Measurements from ENCODE around the gene ADM2.
A peak's percentile ranks its signal among the peaks of the same experiment; 100 is the strongest.
"Not testable (repeated sequence)": the region's sequence is repeated elsewhere in the genome, so short reads cannot be mapped to it uniquely, and the experiment has no call there.

The ADM2 gene

DNA sequence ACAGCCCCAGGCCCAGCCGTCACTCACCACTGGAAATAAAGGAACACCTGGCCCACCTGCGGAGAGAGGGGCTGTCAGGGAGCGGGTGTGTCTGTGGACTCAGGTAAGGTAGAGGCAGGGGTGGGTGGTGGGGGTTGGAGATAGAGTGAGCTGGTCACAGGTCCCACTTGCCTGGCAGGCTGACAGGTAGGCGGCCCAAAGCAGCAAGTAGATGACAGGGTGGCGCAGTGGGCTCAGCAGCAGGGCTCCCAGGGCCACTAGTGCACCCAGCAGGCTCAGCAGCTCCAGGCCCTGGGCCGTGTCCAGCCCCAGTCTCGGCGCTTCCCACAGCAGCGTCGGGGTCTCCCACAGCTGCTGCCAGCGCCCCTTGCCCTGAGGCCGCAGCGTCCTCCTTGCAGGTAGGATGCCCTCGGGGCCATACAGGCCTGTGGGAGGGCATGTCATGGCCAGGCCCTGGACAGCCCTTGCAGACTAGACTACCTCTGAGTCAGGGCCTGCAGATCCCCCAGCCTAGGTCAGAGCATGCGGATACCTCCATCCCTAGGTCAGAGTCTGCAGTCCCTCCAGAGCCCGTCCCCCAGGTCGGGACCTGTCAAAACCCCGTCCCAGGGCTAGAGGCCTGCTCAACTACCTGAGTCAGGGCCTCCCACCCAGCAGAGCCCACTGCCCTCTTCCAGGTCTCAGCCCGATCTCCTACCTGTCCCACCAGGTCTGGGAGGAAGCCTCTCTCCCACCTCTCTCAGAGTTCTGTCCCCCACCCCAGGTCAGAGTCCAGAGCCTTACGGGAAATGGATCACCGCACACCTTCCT, 25.5 kb downstream of the ADM2 start:
- no peak for DNase-seq (ENCODE audit: low spot score)

DNA sequence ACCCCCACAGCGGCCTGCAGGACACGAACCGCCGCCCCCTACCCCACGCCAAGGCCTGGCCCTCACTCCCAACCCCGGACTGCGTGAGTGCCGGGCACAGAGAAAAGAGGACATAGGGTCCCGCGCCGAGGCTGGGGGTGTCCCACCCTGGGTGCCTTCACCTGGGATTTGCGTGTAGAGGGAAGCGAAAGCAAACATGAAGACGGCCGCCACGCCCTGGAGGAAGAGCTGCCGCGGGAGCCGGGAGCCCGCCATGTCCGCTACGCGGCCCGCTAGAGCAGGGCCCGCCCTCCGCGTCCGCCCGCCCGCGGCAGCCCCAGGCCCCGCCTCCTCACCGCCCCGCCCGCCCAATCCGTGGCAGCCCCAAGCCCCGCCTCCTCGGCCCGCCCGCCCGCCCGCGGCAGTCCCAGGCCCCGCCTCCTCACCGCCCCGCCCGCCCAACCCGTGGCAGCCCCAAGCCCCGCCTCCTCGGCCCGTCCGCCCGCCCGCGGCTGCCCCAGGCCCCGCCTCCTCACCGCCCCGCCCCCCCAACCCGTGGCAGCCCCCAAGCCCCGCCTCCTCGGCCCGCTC, 26.2 kb downstream of the ADM2 start, which contains the start of gene LMF2:
TSS of gene LMF2 (minus strand) at position 282 of the 570 bp plus-strand sequence. CDS start at position 255, 27 bp downstream.
- DNase-seq (ENCODE audit: low spot score): no peak

DNA sequence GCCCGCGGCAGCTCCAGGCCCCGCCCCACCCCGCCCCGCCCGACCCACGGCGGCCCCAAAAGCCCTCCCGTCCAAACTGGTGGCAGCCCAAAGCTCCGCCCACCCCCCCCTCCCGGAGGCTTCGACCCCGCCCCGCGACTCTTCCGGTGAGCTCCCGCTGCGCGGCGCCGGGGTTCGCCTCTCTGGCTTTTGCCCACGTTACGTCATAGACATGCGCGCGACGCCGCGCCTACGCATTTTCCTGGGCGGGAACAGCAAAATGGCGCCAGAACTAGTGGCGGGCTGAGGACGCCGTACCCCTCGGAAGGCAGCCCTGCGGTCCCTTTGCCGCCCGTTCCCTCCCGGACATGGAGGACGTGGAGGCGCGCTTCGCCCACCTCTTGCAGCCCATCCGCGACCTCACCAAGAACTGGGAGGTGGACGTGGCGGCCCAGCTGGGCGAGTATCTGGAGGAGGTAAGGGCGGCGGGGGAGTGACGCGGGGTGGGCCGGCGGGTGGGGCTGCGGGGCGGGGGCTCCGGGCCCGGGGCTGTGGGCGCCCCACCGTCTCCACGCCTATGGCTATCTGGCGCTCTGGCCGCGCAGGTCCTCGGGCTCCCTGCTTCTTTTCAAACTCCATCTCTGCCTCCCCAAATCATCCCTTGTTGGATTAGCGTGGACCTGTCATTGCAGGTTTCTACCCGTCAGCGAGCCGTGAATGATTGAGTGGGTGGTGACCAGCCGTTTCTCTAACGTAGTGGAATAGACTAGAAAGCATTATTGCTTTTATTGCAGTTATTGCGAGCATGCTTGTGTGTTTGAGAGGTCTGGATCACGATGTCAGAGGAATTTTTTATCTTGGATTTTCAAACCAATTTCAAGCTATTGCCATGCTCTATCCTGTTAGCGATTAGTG, 26.9 kb downstream of the ADM2 start, which contains the start of gene NCAPH2:
TSS of gene NCAPH2 (plus strand) at position 234 of the 894 bp plus-strand sequence. CDS start at position 348, 114 bp downstream.
- DNase-seq (ENCODE audit: low spot score): peak; percentile 98

DNA sequence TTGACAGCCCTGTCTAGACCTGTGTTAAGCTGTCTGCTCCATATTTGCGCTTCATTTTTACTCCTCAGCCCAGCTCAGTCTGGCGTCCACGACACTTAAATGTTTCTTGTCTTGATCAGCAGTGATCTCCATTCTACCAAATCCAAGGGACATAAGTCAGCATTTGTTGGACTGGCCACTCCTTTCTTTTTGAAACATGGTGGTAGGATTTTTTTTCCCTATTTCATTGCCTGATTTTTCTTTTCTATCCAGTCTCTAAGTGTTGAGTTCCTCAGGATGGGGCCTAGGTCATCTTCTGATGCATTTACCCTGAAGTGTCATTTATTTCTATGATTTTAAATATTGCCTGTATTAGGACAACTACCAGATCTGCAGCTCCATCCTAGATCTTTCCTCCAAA, 27.6 kb downstream of the ADM2 start:
- no peak for DNase-seq (ENCODE audit: low spot score)

DNA sequence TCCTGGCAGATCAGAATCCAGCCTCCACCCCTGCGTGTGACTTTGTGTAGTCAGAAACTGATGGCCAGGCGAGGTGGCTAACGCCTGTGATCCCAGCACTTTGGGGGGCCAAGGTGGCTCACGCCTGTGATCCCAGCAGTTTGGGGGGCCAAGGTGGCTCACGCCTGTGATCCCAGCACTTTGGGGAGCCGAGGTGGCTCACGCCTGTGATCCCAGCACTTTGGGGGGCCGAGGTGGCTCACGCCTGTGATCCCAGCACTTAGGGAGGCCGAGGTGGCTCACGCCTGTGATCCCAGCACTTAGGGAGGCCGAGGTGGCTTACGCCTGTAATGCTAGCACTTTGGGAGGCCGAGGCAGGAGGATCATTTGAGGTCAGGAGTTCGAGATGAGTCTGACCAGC, 31.8 kb downstream of the ADM2 start:
- no peak for DNase-seq (ENCODE audit: low spot score)

DNA sequence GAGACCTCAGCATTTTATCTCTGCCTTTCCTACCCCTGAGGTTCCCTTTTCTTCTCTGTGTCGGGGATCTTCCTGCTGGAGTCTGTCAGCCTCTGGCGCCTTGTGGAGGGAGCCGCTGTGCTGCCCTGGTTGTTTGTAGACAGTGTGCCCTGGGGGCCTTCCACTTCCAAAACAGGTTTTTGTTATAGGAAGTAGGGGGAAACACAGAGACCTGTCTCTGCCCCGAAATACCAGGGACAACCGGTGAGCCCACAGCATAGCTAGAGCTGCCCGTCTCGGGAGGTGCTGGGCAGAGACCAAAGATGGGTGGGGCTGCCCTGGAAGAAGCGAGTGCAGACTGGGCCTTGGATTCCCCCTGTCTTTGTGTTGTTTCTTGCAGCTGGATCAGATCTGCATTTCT, 34.7 kb downstream of the ADM2 start:
- no peak for DNase-seq (ENCODE audit: low spot score)

DNA sequence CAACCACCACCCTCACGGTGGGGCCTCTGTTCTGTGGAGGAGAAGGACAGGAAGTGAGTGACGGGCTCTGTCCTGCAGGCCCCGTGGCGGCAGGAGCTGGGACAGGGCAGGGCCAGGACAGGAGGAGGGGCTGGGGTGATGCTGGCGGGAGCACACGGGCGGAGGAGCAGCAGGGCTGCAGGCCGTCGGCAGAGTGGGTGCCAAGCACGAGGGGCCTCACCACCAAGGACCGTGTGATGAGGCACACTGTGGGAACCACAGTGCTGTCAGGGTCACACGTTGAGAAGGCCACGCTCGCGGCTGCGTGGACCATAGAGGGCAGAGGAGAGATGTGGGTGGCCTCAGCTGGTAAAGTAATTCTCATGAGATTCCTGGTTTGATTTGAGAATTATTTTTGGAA, 35.5 kb downstream of the ADM2 start:
- DNase-seq (ENCODE audit: low spot score): no peak

DNA sequence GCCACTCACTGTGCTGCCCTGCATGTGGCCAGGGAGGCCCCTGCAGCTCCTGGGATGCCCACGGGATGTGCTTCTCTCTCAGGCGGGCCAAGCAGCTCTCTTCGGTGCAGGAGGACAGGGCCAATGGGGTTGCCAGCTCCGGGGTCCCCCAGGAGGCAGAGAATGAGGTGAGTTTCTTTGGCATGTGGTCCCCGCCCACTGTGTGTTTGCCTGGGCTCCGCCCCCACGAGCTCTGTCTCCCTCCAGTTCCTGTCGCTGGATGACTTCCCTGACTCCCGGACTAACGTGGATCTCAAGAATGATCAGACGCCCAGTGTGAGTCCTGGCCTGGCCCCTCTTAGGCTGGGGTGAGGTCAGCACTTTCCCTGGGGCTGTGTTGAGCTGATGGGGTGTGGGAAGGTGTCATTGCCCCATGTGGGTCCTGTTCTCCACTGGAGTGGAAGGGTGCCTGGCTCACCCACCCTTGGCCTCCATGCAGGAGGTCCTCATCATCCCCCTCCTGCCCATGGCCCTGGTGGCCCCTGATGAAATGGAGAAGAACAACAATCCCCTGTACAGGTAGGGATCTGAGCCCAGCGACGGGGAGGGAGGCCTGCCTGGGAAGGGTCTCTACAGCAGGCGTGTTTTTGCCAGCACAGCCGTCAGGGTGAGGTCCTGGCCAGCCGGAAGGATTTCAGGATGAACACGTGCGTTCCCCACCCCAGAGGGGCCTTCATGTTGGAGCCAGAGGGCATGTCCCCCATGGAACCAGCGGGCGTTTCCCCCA, 36.3 kb downstream of the ADM2 start:
- no peak for DNase-seq (ENCODE audit: low spot score)

DNA sequence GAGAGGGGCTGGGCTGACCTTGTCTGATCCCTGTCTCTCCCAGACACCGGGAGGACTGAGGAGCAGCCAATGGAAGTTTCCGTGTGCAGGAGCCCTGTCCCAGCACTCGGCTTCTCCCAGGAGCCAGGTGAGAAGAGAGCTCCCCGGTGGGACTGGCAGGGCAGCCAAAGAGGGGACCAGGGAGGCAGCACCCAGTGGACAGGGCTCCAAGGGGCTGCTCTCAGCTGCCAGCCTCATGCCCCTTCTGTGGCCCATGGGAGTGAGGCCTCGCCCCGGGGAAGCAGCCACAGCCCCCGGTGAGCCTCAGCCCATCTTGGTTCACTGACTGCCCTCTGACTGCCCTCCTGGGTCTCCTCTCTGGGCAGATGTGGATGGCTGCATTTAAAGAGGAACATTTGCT, 37.3 kb downstream of the ADM2 start:
- DNase-seq (ENCODE audit: low spot score): no peak

DNA sequence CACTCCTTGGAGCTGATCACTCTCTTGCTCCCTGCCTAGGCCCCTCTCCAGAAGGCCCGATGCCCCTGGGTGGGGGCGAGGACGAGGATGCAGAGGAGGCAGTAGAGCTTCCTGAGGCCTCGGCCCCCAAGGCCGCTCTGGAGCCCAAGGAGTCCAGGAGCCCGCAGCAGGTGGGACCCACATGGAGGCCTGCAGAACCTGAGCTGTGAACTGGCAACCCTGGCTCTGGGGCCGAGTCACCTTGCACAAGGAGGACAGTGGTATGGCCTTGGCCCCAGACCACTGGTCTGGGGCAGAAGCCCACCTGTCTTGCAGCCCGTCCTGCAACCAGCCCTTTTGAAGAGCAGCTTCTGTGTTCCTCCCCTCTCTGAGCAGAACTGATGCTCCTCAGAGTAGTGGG, 37.8 kb downstream of the ADM2 start:
- DNase-seq (ENCODE audit: low spot score): no peak

DNA sequence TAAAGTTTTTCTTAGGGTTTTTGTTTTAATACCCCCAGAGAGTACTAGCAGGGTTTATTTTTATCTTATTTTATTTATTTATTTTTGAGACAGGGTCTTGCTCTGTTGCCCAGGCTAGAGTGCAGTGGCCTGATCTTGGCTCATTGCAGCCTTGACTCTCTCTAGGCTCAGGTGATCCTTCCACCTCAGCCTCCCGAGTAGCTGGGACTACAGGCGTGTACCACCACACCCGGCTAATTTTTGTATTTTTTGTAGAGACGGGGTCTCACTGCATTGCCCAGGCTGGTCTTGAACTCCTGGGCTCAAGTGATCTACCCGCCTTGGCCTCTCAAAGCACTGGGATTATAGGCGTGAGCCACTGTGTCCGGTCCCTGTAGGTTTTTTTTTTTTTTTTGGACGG, 38.8 kb downstream of the ADM2 start:
- not testable (repeated sequence) for DNase-seq (ENCODE audit: low spot score)

DNA sequence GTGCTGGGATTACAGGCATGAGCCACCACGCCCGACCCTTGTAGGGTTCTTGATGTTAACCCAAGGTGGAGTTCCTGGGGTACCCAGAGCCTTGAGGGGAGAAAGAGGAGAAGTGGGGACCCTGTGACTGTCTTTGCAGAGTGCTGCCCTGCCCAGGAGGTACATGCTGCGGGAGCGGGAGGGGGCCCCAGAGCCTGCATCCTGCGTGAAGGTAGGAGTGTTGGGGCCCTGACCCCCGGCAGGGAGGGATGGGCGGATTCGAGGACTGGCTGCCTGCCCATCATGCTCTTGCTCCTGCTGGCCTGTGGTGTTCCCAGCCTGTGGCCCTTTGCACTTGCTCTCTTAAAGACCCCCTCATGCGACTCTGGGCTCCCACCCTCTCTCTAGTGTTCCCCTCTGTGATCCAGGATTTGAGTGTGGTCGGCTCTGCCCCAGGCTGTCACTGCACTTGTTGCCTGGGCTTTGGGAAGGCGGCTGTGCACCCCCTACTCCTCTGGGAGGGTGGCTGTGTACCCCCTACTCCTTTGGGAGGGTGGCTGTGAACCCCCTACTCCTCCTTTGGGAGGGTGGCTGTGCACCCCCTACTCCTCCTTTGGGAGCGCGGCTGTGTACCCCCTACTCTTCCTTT, 39.6 kb downstream of the ADM2 start:
- DNase-seq (ENCODE audit: low spot score): no peak

DNA sequence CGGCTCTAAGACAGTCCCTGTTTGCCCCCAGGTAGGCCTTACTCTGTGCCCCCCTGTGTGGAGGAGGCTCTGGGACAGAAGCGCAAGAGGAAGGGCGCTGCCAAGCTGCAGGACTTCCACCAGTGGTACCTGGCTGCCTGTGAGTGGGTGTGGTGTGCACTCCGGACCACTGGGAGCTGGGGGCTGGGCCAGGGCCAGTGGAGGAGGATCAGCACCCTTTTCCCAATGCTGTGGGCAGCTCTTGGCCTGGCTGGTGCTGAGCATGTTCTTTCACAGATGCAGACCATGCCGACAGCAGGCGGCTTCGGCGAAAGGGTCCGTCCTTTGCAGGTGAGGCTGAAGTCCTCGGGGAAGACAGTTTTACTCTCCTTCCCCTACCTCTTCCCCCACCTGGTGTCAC, 40.4 kb downstream of the ADM2 start:
- DNase-seq (ENCODE audit: low spot score): no peak

DNA sequence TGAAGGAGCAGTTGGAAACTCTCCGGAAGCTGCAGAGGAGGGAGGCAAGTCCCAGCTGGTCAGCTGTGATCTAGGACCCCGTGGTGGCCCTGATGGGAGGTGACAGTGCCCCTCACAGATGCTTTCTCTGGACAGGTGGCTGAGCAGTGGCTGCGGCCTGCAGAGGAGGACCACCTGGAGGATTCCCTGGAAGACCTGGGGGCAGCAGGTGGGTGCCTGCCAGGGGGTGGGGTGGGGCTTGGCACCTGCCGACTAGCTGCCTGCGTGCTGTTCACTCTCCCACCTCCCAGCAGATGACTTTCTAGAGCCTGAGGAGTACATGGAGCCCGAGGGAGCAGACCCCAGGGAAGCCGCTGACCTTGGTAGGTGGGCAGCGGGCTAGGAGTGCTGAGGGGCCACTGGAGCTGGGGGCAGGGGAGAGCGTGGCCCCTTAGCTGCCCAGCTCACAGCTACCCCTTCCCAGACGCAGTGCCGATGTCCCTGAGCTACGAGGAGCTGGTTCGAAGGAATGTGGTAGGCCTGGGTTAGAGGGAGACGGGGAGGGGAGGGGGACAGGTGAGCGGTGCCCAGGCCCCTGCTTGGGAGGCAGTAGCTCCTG, 41.0 kb downstream of the ADM2 start:
- DNase-seq (ENCODE audit: low spot score): no peak

DNA sequence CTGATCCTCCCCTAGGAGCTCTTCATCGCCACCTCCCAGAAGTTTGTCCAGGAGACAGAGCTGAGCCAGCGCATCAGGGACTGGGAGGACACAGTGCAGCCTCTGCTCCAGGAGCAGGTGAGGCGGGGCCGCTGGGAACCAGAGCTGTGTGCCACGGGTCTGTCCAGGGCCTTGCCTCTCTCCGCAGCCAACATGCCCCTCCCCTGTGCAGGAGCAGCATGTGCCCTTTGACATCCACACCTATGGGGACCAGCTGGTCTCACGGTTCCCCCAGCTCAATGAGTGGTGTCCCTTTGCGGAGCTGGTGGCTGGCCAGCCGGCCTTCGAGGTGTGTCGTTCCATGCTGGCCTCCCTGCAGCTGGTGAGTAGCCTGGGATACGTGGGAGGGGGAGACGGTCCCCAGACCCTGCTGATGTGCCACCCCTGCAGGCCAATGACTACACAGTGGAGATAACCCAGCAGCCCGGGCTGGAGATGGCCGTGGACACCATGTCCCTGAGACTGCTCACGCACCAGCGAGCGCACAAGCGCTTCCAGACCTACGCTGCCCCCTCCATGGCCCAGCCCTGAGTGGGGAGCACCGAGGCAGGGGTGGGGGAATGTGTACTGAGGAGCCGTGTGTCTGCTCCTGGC, 41.6 kb downstream of the ADM2 start:
- no peak for DNase-seq (ENCODE audit: low spot score)

DNA sequence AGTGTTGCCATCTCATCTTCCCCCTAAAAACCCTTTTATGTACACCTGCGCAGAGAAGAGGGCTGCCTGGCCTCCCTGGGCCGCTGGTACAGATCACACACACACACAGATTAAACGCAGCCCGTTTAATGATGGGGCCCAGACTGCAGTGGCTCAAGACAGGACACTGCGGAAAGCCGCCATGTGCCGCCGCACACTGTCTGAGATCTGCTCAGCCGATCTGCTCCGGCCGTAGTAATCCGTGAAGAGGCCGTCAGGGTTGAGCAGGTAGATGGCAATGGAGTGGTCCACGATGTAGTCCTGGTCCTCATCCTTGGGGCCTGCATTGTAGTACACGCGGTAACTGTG, 42.1 kb downstream of the ADM2 start:
- no peak for DNase-seq (ENCODE audit: low spot score)

DNA sequence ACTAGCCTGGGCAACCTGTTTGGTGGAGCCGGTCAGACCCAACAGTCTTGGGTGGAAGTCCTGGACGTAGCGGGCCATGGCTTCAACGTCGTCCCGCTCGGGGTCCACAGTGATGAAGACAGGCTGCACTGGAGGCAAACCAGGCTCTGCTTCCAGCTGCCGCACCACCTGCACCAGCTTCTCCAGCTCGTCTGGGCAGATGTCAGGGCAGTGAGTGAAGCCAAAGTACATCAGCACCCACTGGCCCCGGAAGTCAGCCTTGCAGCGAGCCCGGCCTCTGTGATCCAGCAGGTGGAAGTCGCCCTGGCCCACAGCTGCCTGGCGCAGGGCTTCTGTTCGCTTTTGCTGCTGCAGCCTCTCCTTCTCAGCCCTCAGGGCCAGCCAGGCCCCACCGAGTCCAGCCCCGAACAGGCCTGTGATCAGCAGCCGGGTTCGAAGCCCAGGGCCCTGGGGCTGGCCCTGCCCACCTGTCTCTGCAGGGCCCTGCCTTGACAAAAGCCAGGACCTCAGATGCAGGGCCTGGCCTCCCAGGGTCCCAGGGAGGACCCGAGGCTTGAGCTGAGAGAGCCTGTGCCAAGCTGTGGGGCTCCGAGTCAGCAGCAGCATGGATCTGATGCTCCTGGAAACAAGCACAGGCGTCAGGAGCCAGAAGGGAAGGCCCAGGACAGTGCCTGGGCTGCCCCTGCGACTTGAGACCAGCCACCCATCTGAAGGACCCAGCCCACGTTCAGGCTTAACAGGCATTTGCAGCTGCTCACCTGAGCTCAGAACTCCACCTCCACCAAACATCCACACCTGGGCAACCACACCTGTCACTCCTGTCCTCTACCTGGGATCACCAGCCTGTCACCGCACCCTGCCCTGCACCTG, 42.7 kb downstream of the ADM2 start:
- no peak for DNase-seq (ENCODE audit: low spot score)

DNA sequence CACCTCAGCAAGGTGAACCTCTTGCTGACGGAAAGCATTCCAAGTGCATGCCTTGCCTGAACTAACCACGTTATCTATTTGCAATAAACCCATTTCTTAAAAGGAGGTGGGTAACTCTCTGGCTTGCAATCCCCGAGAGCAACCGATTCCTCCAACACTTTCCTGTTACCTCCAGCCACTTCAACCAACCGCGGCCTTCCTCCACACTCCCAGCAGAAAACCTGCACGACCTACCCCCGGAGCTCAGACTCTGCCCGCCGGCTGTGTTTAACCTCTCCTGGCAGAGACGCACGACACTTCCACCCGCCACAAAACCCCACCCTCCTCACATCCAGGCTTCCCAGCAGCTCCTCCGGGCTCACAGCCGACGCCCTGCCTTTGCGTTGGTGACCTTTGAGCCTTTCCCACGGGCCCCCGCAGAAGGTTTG, 43.3 kb downstream of the ADM2 start:
- DNase-seq (ENCODE audit: low spot score): no peak

DNA sequence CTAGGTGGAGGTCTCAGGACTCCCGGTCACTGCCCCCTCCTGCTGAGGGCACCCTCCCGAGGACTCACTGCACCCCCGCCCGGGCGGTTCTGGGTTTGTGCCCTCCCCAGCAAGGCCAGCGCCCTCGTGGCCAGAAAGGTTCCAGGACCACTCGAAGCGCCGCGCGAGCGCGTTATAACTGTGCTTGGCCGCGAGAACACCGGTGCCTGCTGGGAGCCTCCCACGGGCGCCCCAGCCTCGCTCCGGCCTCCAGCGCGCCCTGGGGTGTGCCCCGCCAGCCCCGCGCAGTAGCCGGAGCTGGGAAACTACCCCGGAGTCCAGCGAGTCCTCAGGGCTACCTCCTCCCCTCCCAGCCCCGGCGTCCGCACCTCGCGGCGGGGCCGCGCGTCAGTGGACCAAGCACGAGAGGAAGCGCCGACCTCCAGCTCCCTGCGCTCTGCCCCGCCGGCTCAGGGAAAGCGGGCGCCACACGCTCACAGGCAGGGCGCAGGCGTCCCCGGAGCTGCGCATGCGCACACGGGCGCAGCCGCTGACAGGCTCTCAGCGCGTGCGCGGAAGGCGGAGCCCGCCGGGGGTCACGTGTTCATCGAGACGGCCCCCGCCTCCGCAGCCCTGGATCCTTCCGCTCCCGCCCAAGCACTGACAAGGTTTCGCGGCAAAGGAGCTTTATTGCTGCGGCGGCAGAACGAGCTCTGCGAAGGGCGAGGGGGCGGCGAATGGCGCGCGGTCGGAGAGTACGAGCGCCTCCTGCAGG, 43.9 kb downstream of the ADM2 start, which contains the start of gene SCO2:
TSS of gene SCO2 (minus strand) at position 495 of the 754 bp plus-strand sequence. CDS start 1,187 bp downstream, outside the sequence.
- peak; percentile 98 for DNase-seq (ENCODE audit: low spot score)

All from hematopoietic multipotent progenitor cell treated with erythropoietin and hydrocortisone succinate and interleukin-3 and kit ligand, for 17 days (in vitro differentiated cells).